ENCODE data around the gene LY6G5C.

DNA sequence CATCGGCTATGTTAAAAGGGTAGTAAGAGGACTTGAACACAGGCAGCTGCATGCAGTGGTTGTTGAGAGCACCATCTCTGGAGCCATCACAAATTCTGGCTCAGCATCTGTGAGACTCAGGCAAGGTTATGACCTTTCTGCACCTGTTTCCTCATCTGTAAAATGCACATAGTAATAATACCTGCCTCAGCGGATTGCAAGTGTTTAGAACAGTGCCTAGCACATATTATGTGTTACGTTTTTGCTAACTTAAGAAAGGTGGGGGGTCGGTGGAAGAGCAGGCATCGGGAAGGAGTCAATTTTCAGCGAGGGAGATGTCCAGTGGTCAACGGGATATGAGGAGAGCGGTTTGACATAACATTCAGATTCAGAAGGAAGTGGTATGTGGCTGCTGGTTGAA is 2.9 kb downstream of the LY6G5C start:
- TF ChIP-seq, protein P1, sequence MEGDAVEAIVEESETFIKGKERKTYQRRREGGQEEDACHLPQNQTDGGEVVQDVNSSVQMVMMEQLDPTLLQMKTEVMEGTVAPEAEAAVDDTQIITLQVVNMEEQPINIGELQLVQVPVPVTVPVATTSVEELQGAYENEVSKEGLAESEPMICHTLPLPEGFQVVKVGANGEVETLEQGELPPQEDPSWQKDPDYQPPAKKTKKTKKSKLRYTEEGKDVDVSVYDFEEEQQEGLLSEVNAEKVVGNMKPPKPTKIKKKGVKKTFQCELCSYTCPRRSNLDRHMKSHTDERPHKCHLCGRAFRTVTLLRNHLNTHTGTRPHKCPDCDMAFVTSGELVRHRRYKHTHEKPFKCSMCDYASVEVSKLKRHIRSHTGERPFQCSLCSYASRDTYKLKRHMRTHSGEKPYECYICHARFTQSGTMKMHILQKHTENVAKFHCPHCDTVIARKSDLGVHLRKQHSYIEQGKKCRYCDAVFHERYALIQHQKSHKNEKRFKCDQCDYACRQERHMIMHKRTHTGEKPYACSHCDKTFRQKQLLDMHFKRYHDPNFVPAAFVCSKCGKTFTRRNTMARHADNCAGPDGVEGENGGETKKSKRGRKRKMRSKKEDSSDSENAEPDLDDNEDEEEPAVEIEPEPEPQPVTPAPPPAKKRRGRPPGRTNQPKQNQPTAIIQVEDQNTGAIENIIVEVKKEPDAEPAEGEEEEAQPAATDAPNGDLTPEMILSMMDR (IDR thresholded peaks at IDR 0.05): no peak
- no peak for TF ChIP-seq POLR2A (IDR thresholded peaks at IDR 0.05)
- no peak for TF ChIP-seq POLR2AphosphoS5 (IDR thresholded peaks at IDR 0.05)
- TF ChIP-seq EP300 (IDR thresholded peaks at IDR 0.05; ENCODE audit: low read depth): no peak
